ENCODE measurements around the gene PTEN. TPM values are rescaled to one million over a fixed set of nuclear protein-coding genes. Genes with fewer than 3 reads are reported as not detected.
"Not testable (repeated sequence)": the region's sequence is repeated elsewhere in the genome, so short reads cannot be mapped to it uniquely, and the experiment has no call there.

The PTEN gene
- total and polyA plus RNA-seq, 2 experiments from 2014 or later: 20.8 to 64.0 TPM

- Mint-ChIP-seq H3K27me3 (ENCODE audit: insufficient read depth, low read depth, poor library complexity) (no peaks in the 10 kb centered on the region), H3K4me1 (peaks cover 14% of the 10 kb centered on the region), H3K4me3 (no peak overlapping the region), H3K36me3 (ENCODE audit: low read depth) (no peaks in the 10 kb centered on the region), H3K9me3 (no peaks in the 10 kb centered on the region; the same call in 1 of the 3 replicates), H3K27ac (no peak overlapping the region)
- DNase-seq (ENCODE audit: low spot score) (no peak), ATAC-seq (no peak)
- TF ChIP-seq REST (IDR thresholded peaks at IDR 0.05; ENCODE audit: unreplicated experiment): no peak
- H3K4me2 ChIP-seq: no peak overlapping the region
- no peak overlapping the region for H2AFZ ChIP-seq
- no peaks in the 10 kb centered on the region for H3K9me2 ChIP-seq (ENCODE audit: insufficient read depth)
- H3K27ac ChIP-seq (ENCODE audit: low read depth): no peak overlapping the region
- no peaks in the 10 kb centered on the region for H4K20me1 ChIP-seq (replicated peaks; ENCODE audit: insufficient read depth)
- H3F3A ChIP-seq (replicated peaks; ENCODE audit: low read depth): no peaks in the 10 kb centered on the region
- H3K79me2 ChIP-seq (replicated peaks; ENCODE audit: insufficient read depth): no peaks in the 10 kb centered on the region
- H3K36me3 ChIP-seq (ENCODE audit: insufficient read depth): no peaks in the 10 kb centered on the region
- H3K27me3 ChIP-seq (ENCODE audit: insufficient read depth): no peaks in the 10 kb centered on the region
- H3K4me1 ChIP-seq (ENCODE audit: insufficient read depth): 0 out of 2 replicates have a peak, but pooled peaks cover 12% of the 10 kb centered on the region
- H3K4me3 ChIP-seq: no peak overlapping the region
Measured at GRCh38 chr10:87852089-87852488, 11.3 kb upstream of the PTEN start.

GRCh38 chr10:87855247-87855646 is 8.2 kb upstream of the PTEN start:
- DNase-seq (ENCODE audit: low spot score); ATAC-seq; H4K20me1 ChIP-seq (replicated peaks; ENCODE audit: insufficient read depth); H3K27me3 ChIP-seq (ENCODE audit: insufficient read depth); H3K4me2 ChIP-seq; H3K9me2 ChIP-seq (ENCODE audit: insufficient read depth); H3K9me3 Mint-ChIP-seq; H3K27me3 Mint-ChIP-seq (ENCODE audit: insufficient read depth, low read depth, poor library complexity); H3K4me1 ChIP-seq (ENCODE audit: insufficient read depth); H3K4me3 Mint-ChIP-seq; H3K36me3 ChIP-seq (ENCODE audit: insufficient read depth); H3K27ac ChIP-seq (ENCODE audit: low read depth); H3K36me3 Mint-ChIP-seq (ENCODE audit: low read depth); H3K4me3 ChIP-seq; H3F3A ChIP-seq (replicated peaks; ENCODE audit: low read depth); H3K27ac Mint-ChIP-seq; H3K79me2 ChIP-seq (replicated peaks; ENCODE audit: insufficient read depth); H2AFZ ChIP-seq: not testable (repeated sequence)
- H3K4me1 Mint-ChIP-seq: peaks cover 14% of the 10 kb centered on the region

GRCh38 chr10:87855665-87856064 is 7.8 kb upstream of the PTEN start:
- ATAC-seq; H3K4me3 ChIP-seq; H3K36me3 ChIP-seq (ENCODE audit: insufficient read depth); H3F3A ChIP-seq (replicated peaks; ENCODE audit: low read depth); H3K79me2 ChIP-seq (replicated peaks; ENCODE audit: insufficient read depth); H3K4me1 ChIP-seq (ENCODE audit: insufficient read depth); H3K27me3 Mint-ChIP-seq (ENCODE audit: insufficient read depth, low read depth, poor library complexity); H3K27ac Mint-ChIP-seq; H3K4me2 ChIP-seq; H3K27me3 ChIP-seq (ENCODE audit: insufficient read depth); H3K36me3 Mint-ChIP-seq (ENCODE audit: low read depth); H3K9me3 Mint-ChIP-seq; H4K20me1 ChIP-seq (replicated peaks; ENCODE audit: insufficient read depth); H2AFZ ChIP-seq; H3K27ac ChIP-seq (ENCODE audit: low read depth); DNase-seq (ENCODE audit: low spot score); H3K9me2 ChIP-seq (ENCODE audit: insufficient read depth); H3K4me3 Mint-ChIP-seq: not testable (repeated sequence)
- H3K4me1 Mint-ChIP-seq: peaks cover 14% of the 10 kb centered on the region

All from GM23338 (cell line).